Ovary (tissue), 3 donors: ENCODE data around the gene SDK1.

Experiments
- EP300 ChIP-seq: sonication (generic); formaldehyde crosslinking; IDR thresholded peaks from one replicate; pipeline ENCODE4 v1.6.1; 2017; ENCODE audit warnings: antibody characterized with exemption
- TF ChIP-seq, protein P1 (sequence below), 3 donors: fragments of 450-650 bp in 2 of 3; fragments of 200-600 bp in 1 of 3; IDR thresholded peaks; one replicate each; pipeline versions ENCODE4 v1.5.1 to v1.8.0; 2016 to 2022; ENCODE audit warnings: antibody characterized with exemption in 3 of 3, mild to moderate bottlenecking in 1 of 3
- donor health status: DM: no; HTN: no; CAD: no.

DNA sequence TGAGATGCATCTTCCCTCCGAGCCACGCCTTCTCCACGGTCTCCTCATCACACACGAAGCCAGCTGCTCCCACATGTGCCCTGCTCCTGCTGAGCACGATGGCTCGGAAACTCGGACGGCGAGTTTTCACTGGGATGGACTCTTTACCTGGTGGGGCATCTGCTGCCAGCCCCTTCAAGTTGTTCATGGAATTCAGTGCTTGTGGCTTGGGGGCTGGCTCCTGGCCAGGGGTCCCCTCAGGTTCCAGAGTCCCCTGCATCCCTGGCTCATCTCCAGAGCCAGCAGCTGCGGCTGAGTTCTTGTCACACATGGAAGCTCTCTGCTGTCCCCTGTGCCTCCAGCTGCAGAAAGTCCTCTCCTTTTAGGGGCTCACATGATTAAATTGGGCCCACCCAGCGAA, 654.0 kb downstream of the SDK1 start:
- TF ChIP-seq, protein P1, sequence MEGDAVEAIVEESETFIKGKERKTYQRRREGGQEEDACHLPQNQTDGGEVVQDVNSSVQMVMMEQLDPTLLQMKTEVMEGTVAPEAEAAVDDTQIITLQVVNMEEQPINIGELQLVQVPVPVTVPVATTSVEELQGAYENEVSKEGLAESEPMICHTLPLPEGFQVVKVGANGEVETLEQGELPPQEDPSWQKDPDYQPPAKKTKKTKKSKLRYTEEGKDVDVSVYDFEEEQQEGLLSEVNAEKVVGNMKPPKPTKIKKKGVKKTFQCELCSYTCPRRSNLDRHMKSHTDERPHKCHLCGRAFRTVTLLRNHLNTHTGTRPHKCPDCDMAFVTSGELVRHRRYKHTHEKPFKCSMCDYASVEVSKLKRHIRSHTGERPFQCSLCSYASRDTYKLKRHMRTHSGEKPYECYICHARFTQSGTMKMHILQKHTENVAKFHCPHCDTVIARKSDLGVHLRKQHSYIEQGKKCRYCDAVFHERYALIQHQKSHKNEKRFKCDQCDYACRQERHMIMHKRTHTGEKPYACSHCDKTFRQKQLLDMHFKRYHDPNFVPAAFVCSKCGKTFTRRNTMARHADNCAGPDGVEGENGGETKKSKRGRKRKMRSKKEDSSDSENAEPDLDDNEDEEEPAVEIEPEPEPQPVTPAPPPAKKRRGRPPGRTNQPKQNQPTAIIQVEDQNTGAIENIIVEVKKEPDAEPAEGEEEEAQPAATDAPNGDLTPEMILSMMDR (IDR thresholded peaks at IDR 0.05): no peak
- TF ChIP-seq EP300: no peak
